GM21619 (cell line): ENCODE results near the gene TSPAN5.

Experiments used
- ATAC-seq: cut with Tn5 transposase; IDR thresholded peaks from one replicate; pipeline ENCODE4 v1.9.1; 2021; ENCODE audit not compliant: unreplicated experiment

TSPAN5 gene

DNA sequence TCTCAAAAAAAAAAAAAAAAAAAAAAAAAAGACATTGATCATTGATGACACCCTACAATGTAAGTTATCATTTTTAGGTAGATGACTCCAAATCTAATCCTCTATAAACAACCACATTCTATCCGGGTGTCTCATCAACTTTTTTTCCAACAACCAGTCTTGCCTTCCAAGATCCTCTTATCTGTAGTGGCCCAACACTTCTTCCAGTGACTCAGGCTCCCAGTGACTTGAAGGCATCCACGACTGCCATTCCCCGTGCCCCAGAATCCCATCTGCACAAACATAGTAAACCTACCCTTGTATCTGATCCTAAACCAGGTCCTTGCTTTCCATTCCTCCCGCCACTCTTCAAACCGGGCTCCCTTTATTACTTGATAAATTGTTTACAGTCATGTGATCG is 15.6 kb upstream of the TSPAN5 start:
- ATAC-seq, result no peak

DNA sequence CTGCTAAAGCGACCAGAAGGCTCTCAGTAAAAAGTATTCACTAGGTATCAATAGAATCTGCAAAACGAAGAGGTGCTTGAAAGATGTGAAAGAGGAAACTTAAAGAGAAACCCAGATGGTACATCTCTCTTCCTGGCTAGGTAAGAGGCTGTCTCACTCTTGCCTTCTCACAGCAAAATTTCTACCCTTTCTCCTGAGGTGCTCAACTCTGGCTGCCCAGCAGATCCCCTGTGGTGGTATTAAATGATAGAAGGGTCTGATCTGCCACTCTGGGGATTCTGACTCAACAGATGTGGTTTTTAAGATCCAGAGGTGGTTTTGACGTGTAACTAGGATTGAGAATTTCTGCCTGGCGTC is 14.9 kb upstream of the TSPAN5 start:
- ATAC-seq, result no peak

DNA sequence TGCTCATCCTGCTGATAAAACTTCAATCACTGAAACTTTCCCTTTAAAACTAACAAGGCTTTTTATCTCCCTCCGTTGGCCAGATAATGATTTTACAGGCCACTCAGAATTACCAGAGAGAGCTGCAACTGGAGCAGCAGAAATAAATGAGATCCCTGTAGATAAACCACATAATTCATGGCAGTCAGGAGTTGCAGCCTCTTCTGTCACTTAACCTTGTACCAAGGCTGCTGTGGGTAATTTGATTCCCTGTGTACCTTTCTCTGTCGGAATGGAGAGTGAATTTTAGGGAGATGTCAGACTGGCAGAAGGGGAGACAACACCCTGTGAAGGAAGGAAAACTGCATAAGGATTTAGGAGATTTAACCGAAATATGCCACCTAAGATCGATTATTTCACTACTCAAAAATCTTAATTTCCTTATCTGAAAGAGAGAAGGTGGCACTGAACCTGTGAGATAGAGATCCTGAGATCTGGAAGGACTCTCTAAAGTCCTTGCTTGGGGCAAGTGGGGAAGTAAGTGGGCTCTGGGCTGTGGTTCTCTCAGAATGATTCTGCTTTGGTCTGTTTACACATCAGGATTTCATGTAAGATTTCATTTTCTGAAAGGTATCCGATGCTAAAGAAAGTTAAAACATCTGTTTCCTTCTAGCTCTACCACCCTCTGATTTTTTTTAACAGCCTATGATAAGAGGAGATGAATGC is 14.3 kb upstream of the TSPAN5 start:
- ATAC-seq, result no peak

DNA sequence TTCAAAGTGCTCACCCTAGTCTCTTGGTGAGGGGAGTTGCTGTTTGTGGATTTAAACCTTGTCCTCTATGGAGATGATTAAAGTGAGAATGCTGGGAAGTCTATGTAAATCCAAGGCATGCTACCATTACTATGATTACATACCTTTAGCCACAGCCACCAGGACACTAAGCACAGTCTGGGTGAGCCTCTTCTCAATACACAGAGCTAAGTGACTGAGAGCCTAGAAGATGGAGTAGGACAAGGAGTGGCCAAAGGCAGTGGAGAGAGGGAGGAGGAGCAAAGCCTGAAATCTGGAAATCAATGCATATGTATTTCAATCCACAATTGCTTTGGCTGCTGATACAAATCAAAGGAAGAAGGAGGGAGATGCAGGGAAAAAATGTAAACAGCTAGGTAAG is 12.7 kb upstream of the TSPAN5 start:
- no peak for ATAC-seq

DNA sequence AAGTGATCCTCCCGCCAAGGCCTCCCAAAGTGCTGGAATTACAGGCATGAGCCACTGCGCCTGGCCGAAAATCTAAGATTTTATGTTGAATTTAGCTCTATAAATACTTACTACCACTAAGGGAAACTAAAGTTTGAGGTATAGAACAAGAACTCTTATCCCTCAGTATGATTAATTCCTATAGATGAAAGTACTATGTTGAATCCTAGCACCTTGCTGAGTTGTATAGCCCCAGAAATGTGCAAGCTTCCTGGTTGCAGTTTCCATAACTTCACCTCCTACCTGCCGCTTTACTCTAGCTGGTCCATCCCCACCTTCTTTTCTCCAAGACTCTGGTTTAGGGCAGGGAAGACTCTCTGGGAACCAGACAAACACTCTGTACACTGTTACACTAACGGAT is 11.8 kb upstream of the TSPAN5 start:
- ATAC-seq, result no peak

DNA sequence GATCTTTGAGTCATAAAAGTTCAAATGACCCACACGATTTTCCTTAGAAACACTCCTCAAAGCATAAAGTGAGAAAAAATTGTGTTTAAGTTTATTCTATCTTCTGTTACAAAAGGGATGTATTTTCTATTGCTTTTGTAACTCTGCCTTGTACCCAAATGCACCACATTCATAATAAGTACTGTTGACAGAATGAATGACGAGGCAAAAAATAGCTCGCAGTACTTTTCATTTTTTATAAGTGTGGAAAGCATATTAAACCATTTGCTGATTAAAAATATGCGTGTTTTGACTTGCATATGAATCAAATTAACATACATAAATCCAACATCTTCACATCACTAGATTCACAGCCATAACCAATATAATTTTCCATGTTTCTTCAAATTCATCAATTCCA is 11.2 kb upstream of the TSPAN5 start:
- no peak for ATAC-seq

DNA sequence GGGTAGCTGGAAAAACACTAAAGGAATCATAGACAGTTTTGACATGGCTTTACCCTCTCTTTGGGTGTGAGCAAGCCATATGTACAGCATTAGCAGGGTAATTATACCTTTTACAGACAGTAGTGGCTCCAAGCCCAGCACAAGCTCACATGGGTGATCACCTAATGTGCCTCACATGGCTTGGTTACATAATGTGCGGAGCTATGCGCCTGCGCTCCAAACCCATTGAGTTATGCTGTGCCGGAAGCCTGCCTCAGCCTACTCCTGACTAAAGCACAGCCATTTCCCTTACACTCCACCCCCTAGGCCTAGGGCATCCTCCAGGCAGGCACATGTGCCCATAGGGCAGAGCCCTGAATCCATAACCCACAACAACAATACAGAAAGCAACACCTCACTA is 6.5 kb upstream of the TSPAN5 start:
- no peak for ATAC-seq

DNA sequence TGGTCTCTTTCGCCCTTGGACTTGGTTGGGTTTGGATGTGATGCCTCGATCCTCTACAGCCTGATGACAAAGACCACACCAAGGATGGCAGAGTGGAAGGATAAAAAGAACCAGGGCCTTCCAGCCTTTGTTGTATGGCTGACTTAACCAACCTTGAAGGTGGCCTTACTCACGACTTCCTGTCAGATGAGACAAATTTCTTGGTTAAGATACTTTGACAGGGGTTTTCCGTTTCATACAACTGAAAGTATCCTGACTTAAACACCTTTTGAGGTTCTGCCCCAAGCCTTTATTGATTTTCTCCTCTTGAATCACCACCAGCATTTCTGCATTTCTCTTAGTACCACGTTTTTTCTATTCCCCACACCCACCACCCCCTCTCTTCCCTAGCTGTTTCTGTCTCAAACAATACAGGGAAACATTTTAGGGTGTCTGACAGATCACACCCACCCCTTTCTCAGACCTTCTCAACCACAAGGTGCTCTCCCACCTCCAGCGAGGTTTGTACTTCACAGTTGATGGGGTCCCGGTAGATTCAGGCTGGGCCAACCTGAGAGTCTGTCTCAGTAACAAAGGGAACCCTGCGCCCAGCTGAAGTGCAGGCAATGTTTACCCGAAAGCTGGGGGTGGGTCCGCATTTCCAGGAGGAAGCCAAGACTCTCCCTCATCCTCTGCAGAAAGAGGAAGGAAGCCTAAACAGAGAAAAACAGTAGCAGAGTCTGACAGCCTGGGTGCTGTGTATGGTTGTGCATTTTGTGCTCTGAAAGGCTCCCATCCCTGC is 5.0 kb upstream of the TSPAN5 start:
- ATAC-seq, result peak; percentile 71

DNA sequence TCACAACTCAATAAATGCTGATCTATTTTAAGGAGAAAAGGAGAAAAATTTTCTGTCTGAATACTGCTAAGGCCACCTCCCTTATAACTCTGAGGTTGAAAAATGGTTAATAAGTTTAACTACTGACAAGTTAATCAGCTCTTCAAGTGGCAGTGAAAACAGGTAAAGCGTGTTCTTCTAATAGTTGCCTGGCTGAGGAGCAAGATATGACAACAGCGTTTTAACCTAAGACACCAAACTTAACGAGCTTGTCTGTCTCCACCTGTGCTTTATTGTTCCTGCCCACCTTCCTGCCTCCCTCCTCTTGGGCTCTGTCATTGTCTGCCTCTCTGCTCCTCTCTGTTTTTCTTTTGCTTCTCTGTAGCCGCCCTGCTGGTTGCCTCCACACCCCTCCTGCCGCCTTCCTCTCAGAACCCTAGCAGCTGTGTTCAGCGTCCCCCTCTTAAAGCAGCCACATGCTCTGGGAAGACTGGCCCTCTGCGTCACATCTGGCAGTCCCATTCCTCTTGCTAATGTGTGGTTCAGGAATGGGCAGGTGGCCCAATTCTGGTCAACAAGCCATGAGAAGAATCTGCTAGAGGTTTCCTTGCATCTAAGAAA is 4.3 kb upstream of the TSPAN5 start:
- ATAC-seq, result no peak

DNA sequence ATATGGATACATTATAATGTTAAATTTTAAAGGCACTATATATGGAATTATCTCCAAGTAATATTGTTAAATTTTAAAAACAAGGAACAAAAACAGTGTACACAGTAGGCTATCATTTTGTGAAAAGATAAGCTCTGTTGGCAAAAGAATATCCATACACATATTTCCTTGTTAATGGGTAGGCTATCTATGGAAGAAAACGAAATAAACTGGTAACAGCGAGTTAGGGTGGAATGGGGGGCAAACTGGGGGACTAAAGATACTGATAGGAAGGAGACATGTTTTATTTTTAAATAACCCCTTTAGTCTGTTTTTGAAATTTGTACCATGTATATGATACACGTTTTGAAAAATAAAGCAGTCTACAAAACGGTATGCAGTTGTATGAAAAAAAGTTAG is 3.6 kb upstream of the TSPAN5 start:
- no peak for ATAC-seq

DNA sequence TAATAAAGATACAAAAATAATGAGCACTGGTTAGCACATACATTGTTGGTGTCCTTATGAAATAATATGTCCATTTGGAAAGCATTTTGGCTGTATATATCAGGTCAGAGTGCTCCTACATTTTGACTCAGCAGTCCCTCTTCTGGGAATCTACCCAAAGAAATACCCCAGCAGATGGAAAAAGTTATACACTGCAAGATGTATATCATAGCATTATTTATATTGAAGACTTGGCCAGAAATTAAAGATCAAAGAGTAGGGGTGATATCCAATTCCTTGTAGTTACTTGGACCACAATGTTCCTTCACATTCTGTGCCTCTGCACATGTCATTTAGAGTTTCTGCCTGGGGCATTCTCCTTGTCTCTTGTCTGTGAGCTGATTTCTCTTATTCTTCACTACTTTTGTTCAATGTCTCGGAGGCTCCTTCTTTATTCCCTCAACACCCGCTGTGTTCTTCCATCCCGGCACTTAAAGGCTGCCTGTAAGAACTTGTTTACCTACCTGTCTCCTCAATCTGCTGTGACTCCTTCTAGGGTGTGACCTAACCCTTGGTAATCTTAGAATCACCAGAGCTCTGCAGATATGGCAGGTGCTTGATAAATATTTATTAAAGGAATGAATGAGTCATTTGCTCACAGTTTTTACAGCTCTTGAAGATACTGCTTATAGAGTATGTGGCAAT is 3.1 kb upstream of the TSPAN5 start:
- ATAC-seq, result no peak

DNA sequence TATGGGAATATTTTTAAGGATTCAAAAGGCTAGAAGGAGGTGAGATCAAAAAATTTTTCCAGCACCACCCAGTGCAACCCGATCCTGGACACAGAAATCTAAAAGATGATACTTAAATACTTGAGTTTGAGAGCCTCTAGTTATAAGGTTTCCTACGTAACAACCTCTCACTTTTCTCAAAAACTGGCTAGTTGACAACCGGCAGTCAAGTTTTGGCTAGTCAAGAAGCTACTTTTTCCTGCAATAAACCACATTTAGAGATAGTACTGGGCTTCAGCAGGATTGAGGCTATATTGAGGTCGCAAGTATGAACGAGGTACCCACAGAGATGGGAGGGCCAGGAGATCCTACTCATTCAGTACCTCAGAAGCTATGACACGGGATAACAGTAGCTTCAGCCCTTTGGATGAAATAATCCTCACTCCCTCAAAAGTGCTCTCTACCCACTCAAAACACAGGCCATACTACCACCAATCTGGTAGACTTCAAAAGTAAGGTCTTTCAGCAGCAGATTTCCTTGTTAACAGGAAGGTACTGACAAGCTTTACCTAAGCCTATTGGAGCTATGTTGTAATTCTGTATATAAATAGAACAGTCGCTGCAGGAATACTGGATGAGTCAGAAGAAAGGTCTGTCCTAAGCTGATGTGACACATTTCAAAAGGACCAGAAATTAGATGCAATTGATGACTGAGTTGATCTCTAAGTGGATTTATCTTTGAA is 1.5 kb upstream of the TSPAN5 start:
- no peak for ATAC-seq

DNA sequence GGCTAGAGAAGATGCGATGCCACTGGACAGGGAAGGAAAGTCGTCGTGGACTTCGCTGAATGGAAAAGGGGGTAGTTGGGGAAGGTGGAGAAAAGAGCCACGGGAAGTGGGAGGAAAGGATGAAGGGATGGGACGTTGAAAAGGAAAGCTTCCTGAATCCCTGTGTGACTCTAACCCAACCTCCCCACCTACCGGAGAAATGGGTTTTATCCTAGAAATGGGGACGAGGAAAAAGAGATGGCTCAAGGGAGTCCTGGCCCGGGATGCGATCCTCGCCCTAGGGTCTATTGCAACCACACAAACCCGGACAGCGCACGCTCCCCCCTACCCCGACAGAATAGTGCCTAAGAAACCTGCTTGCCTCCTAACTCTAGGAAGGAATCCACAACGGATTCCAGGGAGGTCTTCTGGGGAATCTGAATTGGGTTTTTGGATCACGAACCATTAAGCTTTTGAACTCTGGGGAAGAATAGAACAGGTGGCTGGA is 738 bp upstream of the TSPAN5 start:
- ATAC-seq, result no peak

DNA sequence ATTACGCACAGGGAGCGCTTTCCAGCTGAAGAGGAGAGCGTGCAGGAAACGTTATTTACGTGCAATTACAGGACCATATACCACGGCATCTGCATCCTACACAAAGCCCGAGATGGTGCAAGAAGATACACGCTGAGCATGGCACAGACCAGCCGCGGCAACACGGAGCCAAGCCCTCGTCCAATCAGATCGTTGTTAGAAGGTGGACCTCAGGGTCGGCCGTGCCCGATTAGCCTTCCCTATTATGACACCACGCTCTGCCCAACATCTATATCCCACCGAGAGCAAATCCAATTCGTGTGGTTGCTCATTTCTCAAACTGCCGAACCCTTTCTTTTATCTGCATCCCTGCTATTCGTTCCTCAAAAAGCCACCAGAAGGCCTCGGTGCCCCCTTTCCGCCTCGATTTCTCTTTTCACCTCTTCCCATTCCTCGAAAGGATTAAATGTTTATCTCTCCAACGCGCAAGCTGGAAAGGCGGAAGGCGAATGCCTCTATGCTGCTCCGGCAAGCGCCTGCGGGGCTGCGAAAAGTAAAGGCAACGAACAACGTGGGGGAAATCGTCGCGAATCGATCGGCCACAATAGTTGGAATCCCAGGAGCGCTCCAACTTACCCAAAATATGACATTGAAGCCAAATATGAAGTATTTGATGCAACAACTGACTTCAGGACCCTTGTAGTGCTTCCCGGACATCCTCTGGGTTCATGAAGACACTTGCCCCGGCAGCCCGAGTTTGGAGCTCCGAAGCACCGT is 702 bp downstream of the TSPAN5 start:
- peak; percentile 8 for ATAC-seq

DNA sequence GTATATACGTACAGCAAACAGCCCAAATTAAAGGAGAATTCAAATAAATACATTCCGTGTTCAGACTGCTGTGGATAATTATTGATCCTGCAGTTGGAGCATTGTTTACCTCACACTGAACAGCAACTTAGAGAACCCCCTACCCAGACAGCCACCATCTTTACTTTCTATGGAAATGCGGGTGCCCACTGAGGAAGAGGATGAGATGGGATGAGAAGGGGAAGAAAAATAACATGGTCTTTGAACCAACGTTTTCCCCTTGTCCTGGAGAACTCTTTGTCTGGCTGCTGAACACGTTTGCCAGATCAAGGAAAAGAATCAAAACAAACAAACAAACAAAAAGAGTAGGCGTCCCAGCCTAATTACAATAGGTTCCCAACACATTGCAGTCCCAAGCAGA is 1.5 kb downstream of the TSPAN5 start:
- no peak for ATAC-seq

DNA sequence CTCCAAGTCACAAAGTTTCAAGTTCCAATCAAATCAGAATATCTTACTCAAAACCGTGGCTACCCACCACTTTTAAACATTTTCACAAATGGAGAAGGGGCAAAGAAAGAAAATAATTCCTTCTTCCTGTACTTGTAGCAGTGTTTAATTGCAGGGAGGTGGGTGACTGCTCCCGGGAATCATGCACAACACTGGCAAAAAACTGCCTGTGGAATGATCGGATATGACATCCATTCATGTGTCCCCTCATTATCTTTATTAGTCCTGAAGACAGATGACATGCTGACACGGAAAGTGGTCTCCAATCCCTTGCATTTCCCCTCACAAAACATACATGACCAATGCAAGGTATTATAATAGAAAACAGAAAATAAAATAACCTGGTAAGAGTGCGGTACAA is 2.0 kb downstream of the TSPAN5 start:
- ATAC-seq, result no peak

DNA sequence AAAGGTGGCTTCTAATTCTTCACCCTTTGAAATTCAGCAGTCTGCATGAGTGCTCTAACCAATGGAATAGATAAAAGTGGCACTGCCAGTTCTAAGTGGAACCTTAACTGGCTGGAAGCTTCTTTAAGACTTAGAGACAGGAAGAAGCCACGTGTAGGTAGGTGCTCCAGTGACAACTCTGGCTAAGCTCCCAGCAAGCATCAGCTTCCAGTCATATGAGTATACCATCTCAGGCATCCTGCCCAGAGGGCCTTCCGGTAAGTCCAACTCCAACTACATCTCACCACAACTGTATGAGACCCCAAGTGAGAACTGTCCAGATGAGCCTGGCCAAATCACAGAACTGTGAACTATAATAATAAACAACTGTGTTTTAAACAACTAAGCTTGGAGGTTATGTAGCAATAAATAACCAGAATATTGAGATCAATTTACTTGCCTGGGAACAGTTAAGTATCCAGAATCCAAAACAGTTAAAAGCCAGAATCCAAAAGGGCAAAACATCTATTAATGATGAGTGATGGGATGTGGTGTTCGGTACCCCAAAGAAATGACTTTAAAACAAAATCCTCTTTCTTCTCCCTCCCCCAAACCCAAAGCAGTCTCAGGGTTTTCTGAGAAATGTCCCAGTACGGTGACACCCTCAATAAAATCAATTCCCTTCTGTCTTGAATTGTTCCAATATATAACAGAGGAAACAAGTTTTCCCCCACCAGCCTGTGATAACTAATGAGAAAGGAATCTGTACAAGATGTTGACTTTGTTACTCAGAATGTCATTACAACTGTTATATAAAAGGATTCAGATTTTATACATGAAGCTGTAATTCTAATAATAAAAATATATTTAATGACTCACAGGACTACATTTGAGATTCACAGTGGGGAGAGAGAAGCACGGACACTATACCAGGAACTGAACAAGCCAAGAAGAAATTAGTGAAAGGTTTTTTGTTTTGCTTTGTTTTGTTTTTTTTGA is 4.2 kb downstream of the TSPAN5 start:
- no peak for ATAC-seq

DNA sequence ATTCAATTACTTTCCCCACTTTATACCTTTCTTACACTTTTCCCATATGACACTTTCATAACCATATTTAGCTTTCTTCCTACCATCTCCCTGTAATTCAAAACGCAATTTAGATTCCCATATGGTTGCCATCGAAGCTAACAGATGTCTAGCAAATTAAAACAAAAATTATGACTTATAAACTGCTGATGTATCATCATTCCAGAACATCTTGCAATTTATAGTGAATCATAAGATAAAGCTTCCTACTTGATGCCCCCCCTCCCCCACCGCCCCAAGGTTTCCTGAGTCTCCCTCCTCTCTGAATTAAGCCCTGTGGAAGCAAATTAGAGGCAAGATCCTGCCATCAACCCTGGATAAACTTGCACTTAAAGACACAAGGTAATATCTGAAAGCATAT is 5.4 kb downstream of the TSPAN5 start:
- no peak for ATAC-seq

DNA sequence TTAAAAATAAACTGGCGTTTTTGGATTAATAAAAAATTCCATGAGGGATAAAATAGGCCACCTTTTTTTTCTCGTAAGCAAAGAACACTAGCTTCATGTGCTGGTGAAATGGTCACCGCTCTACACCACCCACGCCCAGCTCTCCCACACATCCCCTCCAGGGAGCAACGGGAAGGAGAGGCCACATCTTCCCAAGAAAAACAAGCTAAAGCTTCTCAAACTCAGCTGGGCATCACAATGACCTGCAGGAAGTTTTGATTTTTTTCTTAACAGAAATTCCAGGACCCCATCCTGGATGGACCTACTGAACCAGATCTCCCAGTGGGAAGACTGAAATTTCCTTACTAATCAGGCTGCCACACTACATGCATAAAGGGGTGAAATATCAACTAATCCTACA is 9.8 kb downstream of the TSPAN5 start:
- no peak for ATAC-seq
